Panc1 (cell line): Measurements from ENCODE around the gene MEGF11. TPM values are rescaled to one million over a fixed set of nuclear protein-coding genes. Genes with fewer than 3 reads are reported as not detected.
"Not testable (repeated sequence)": the region's sequence is repeated elsewhere in the genome, so short reads cannot be mapped to it uniquely, and the experiment has no call there.

Experiments
- ATAC-seq: fragments of 200-7000 bp; cut with Tn5 transposase; 2 replicates; pipeline ENCODE4 v1.9.1; 2020; ENCODE audit warnings: mild to moderate bottlenecking, moderate library complexity
- BruUV-seq: library from RNA; stranded (reverse); fragments of 400-500 nt; replicated peaks from 2 replicates; lab custom pipeline; 2021; lab: Mats Ljungman, UMichigan
- CTCF ChIA-PET: fragments of 300-600 bp; sonication (Branson Sonifier 250); formaldehyde crosslinking; loops from one replicate; lab custom pipeline; 2022; ENCODE audit warnings: antibody characterized with exemption; lab: Charles Lee
- POLR2A ChIA-PET: fragments of 300-600 bp; sonication (Branson Sonifier 250); formaldehyde crosslinking; loops from one replicate; lab custom pipeline; 2022; ENCODE audit warnings: antibody characterized with exemption; lab: Charles Lee
- DNase-seq: peaks from one replicate; pipeline ENCODE4 v3.0.0-alpha.2; 2010; ENCODE audit warnings: low read depth, low spot score
- H3K27ac ChIP-seq: 2 replicates; pipeline ENCODE4 v1.5.1; 2011; ENCODE audit warnings: mild to moderate bottlenecking, low read length, inconsistent platforms
- H3K27me3 ChIP-seq: fragments of 200-500 bp; sonication (Bioruptor generic); 2 replicates; pipeline ENCODE4 v1.6.0; 2014; ENCODE audit warnings: low read length, inconsistent platforms; ENCODE audit not compliant: control insufficient read depth, insufficient read depth
- H3K36me3 ChIP-seq: fragments of 200-500 bp; sonication (Bioruptor generic); 2 replicates; pipeline ENCODE4 v1.5.1; 2014; ENCODE audit warnings: inconsistent platforms, mild to moderate bottlenecking, low read length, moderate library complexity; ENCODE audit not compliant: control insufficient read depth, insufficient read depth
- H3K4me1 ChIP-seq: 2 replicates; pipeline ENCODE4 v1.5.1; 2011; ENCODE audit warnings: inconsistent platforms, mild to moderate bottlenecking, low read length, moderate library complexity; ENCODE audit not compliant: control insufficient read depth, insufficient read depth
- H3K4me3 ChIP-seq, 2 experiments: 2 replicates each; pipeline ENCODE4 v1.5.1; 2011 to 2012; ENCODE audit warnings: low read depth in 2 of 2, low read length in 2 of 2, mild to moderate bottlenecking in 2 of 2, inconsistent platforms in 1 of 2, moderate library complexity in 1 of 2
- H3K9me3 ChIP-seq: fragments of 200-500 bp; sonication (Bioruptor generic); 2 replicates; pipeline ENCODE4 v1.5.1; 2014; ENCODE audit warnings: low read depth, mild to moderate bottlenecking, inconsistent platforms, low read length, moderate library complexity; ENCODE audit not compliant: control insufficient read depth, insufficient read depth
- POLR2AphosphoS5 ChIP-seq: IDR thresholded peaks from 2 replicates; pipeline ENCODE4 v1.6.1; 2012; ENCODE audit warnings: mild to moderate bottlenecking, low read depth, low read length, moderate library complexity
- SIN3A ChIP-seq: IDR thresholded peaks from 2 replicates; pipeline ENCODE4 v1.6.1; 2012; ENCODE audit warnings: low read depth, mild to moderate bottlenecking, low read length, moderate library complexity, borderline replicate concordance; ENCODE audit not compliant: insufficient read depth
- TCF7L2 ChIP-seq: IDR thresholded peaks from 2 replicates; pipeline ENCODE4 v1.6.1; 2011; ENCODE audit warnings: mild to moderate bottlenecking, low read depth, low read length, inconsistent platforms
- in situ Hi-C: cut with HindIII; loops from 2 replicates; pipeline ENCODE4 v1.10.0; 2016; ENCODE audit warnings: low sequenced_read_pairs, low pct_unique_long_range_greater_than_20kb
- intact Hi-C: fragments of 100-400 bp; cut with micrococcal nuclease; formaldehyde crosslinking; loops from one replicate; pipeline ENCODE4 v1.10.0; 2022; ENCODE audit not compliant: unreplicated experiment
- total RNA-seq: library from RNA; stranded (reverse); gene quantifications from one replicate; pipeline ENCODE4 v1.2.1, GENCODE V29; 2021; ENCODE audit not compliant: unreplicated experiment
- TF ChIP-seq, protein P1 (sequence below), 2 experiments: IDR thresholded peaks; 2 replicates each; pipeline ENCODE4 v1.6.1; 2011 to 2012; ENCODE audit warnings: low read depth in 2 of 2, control low read depth in 1 of 2, low read length in 1 of 2, mild to moderate bottlenecking in 1 of 2, moderate library complexity in 1 of 2; ENCODE audit not compliant: insufficient read depth in 1 of 2
- TF ChIP-seq, protein P2 (sequence below): fragments of 450-650 bp; IDR thresholded peaks from 2 replicates; pipeline ENCODE4 v1.5.1; 2017; ENCODE audit warnings: mild to moderate bottlenecking

MEGF11 gene
- total RNA-seq, 1 experiment from 2014 or later, result 0.95 TPM

DNA sequence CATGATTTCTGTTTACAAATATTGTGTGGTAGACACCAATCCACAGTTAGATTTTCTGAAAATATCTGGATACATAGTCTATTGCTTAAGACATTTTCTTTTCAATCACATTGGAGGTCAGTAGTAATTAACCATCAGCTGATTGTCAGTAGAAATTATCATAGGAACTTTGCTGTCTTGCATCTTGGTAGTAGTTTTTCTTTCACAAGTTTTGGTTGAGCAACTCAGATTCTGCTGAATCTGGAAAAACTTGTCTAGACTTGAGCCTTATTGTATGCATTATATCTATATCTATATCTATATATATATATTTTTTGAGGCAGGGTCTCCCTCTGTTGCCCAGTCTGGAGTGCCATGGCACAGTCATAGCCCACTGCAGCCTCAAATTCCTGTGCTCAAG lies 380.3 kb downstream of the MEGF11 start:
- intact Hi-C loops, result no loop called here
- ATAC-seq (no peak), DNase-seq (no peak)
- Histone ChIP-seq H3K27me3 (no peaks in the 10 kb centered on the region), H3K4me3 (no peak overlapping the region), H3K27ac (no peak overlapping the region), H3K36me3 (peaks cover 18% of the 10 kb centered on the region), H3K9me3 (no peaks in the 10 kb centered on the region), H3K4me1 (peaks cover 2% of the 10 kb centered on the region; the same call in 1 of the 2 replicates)
- TF ChIP-seq, protein P1, sequence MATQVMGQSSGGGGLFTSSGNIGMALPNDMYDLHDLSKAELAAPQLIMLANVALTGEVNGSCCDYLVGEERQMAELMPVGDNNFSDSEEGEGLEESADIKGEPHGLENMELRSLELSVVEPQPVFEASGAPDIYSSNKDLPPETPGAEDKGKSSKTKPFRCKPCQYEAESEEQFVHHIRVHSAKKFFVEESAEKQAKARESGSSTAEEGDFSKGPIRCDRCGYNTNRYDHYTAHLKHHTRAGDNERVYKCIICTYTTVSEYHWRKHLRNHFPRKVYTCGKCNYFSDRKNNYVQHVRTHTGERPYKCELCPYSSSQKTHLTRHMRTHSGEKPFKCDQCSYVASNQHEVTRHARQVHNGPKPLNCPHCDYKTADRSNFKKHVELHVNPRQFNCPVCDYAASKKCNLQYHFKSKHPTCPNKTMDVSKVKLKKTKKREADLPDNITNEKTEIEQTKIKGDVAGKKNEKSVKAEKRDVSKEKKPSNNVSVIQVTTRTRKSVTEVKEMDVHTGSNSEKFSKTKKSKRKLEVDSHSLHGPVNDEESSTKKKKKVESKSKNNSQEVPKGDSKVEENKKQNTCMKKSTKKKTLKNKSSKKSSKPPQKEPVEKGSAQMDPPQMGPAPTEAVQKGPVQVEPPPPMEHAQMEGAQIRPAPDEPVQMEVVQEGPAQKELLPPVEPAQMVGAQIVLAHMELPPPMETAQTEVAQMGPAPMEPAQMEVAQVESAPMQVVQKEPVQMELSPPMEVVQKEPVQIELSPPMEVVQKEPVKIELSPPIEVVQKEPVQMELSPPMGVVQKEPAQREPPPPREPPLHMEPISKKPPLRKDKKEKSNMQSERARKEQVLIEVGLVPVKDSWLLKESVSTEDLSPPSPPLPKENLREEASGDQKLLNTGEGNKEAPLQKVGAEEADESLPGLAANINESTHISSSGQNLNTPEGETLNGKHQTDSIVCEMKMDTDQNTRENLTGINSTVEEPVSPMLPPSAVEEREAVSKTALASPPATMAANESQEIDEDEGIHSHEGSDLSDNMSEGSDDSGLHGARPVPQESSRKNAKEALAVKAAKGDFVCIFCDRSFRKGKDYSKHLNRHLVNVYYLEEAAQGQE (IDR thresholded peaks at IDR 0.05; ENCODE audit: insufficient read depth in 1 of 2, low read depth in 2 of 2, low read length in 1 of 2), result no peak
- no peak for TF ChIP-seq SIN3A
- TF ChIP-seq, protein P2, sequence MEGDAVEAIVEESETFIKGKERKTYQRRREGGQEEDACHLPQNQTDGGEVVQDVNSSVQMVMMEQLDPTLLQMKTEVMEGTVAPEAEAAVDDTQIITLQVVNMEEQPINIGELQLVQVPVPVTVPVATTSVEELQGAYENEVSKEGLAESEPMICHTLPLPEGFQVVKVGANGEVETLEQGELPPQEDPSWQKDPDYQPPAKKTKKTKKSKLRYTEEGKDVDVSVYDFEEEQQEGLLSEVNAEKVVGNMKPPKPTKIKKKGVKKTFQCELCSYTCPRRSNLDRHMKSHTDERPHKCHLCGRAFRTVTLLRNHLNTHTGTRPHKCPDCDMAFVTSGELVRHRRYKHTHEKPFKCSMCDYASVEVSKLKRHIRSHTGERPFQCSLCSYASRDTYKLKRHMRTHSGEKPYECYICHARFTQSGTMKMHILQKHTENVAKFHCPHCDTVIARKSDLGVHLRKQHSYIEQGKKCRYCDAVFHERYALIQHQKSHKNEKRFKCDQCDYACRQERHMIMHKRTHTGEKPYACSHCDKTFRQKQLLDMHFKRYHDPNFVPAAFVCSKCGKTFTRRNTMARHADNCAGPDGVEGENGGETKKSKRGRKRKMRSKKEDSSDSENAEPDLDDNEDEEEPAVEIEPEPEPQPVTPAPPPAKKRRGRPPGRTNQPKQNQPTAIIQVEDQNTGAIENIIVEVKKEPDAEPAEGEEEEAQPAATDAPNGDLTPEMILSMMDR, result no peak
- TF ChIP-seq TCF7L2, result no peak
- TF ChIP-seq POLR2AphosphoS5, result no peak
- ChIA-PET POLR2A (interaction anchor here (0.6 kb wide), 1 partner anchor 262 kb away, joined by 3 read pairs; the partner anchor contains the start of gene INTS14), CTCF (no interaction called here)
- in situ Hi-C loops, result no loop called here
- BruUV-seq, result no TSS peak

DNA sequence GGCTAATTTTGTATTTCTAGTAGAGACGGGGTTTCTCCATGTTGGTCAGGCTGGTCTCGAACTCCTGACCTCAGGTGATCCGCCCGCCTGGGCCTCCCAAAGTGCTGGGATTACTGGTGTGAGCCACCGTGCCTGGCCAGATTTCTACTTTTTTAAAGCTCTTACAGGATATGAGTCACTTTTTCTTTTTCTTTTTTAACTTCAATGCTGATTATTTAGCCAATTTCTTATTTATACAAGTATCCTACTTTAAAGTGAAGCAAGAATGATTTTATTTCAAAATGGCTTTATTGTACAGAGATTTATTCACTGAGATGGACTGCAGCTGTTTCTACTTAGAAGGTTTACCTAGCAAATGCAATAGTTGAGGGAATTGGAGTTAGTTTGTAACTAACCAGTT lies 381.0 kb downstream of the MEGF11 start:
- CTCF ChIA-PET, ATAC-seq, H3K9me3 ChIP-seq, BruUV-seq, POLR2A ChIA-PET, H3K27me3 ChIP-seq, in situ Hi-C loops, H3K27ac ChIP-seq, H3K4me1 ChIP-seq, DNase-seq, H3K4me3 ChIP-seq, intact Hi-C loops: not testable (repeated sequence)
- peaks cover 12% of the 10 kb centered on the region for H3K36me3 ChIP-seq

DNA sequence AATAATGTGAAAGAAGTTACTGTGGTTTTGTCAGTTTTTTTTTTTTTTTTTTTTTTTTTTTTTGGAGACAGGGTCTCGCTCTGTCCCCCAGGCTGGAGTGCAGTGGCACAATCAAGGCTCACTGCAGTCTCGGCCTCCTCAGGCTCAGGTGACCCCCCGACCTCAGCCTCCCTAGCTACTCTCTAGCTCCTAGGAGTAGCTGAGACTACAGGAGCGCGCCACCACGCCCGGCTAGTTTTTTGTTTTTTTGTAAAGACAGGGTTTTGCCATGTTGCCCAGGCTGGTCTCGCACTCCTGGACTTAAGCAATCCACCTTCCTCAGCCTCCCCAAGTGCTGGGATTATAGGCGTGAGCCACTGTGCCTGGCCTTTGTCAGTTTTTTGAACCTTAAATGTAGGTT lies 381.7 kb downstream of the MEGF11 start:
- Histone ChIP-seq H3K4me3 (peak overlapping the region; percentile 76 to 98), H3K27ac (peak overlapping the region; percentile 91)
- H3K27me3 ChIP-seq, in situ Hi-C loops, BruUV-seq, intact Hi-C loops, ATAC-seq, H3K36me3 ChIP-seq, DNase-seq, H3K9me3 ChIP-seq, H3K4me1 ChIP-seq: not testable (repeated sequence)
- ChIA-PET POLR2A (interaction anchor here (0.7 kb wide), 1 partner anchor 40 kb away, joined by 6 read pairs; no protein-coding TSS in a partner anchor), CTCF (interaction anchor here (0.7 kb wide), 1 partner anchor 233 kb away, joined by 3 read pairs; no protein-coding TSS in a partner anchor)
